ENCODE results near the gene DLG4.
"Not testable (repeated sequence)": the region's sequence is repeated elsewhere in the genome, so short reads cannot be mapped to it uniquely, and the experiment has no call there.

Gene DLG4

DNA sequence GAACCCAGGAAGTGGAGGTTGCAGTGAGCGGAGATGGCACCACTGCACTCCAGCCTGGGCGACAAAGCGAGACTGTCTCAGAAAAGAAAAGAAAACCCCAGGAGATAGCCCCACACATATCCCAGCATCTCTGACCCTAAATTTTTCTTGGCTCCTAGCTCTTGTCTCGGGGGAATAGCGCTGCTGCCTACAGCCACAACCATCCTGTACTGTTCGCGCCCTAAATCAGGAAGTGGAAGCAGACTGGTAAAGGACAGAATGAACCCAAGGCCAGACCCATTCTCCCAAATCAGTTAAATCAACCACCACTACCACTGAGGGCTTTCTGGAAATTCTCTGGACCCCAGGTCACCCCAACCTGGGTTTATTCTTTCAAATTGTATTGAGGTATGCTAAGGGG, 30.2 kb upstream of the DLG4 start:
- peak overlapping the region; percentile 81 for H3K4me3 ChIP-seq
- peaks cover 41% of the 10 kb centered on the region for H3K36me3 ChIP-seq
- peaks cover 35% of the 10 kb centered on the region for H3K4me1 ChIP-seq
- H3K9ac ChIP-seq: peak overlapping the region; percentile 94
- H3K4me2 ChIP-seq: peak overlapping the region; percentile 99
- TF ChIP-seq Cebpa-rat (IDR thresholded peaks at IDR 0.05): no peak
- H3K9me3 ChIP-seq: no peaks in the 10 kb centered on the region
- peak overlapping the region; percentile 90 for H3K27ac ChIP-seq
- no peaks in the 10 kb centered on the region for H3K27me3 ChIP-seq
- H4K20me1 ChIP-seq: peaks cover 53% of the 10 kb centered on the region

DNA sequence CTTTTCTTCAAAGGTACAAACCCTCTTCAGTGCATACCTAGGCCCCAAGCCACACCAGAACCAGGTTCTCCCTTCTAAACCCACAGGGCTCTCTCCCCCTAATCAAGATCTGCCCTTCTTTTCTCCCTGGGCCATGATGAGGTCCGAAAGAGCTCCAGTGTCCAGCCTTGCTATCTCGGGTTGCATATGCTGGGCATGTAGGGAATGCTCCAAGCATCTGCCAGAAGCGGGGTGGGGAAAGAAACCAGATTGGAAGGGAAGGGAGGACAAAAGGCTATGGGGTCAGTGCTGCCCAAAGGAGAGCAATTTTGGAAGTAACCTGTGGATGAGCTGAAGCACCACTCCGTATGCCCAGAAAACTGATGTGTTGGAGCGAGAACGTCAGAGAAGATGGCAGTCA, 29.6 kb upstream of the DLG4 start:
- no peaks in the 10 kb centered on the region for H3K27me3 ChIP-seq
- TF ChIP-seq Cebpa-rat (IDR thresholded peaks at IDR 0.05): no peak
- H3K4me1 ChIP-seq: peaks cover 35% of the 10 kb centered on the region
- H4K20me1 ChIP-seq: peaks cover 53% of the 10 kb centered on the region
- H3K4me2 ChIP-seq: peak overlapping the region; percentile 99
- H3K27ac ChIP-seq: peak overlapping the region; percentile 90
- no peaks in the 10 kb centered on the region for H3K9me3 ChIP-seq
- H3K36me3 ChIP-seq: peaks cover 41% of the 10 kb centered on the region
- H3K9ac ChIP-seq: peak overlapping the region; percentile 94
- H3K4me3 ChIP-seq: peak overlapping the region; percentile 81

DNA sequence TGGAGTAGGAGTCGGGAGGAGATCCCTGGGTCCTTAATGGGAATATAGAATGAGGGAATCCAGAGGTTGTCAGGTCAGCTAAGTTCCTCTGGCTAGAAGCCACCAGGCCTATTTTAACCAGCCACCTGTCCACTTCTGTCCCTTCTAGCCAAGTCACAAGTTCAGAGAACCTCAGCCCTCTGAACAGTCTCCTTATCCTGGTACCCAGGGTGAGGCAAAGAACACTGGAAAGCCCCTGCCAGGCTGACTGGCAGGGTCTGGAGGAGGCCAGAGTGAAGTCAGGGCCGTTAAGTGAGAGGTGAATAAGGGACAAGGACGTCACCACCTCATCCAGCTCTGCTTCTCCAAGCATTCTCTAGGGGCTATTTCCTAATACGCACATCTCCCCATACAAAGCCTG, 29.2 kb upstream of the DLG4 start:
- Histone ChIP-seq H3K4me1 (peaks cover 35% of the 10 kb centered on the region), H3K27ac (peak overlapping the region; percentile 90; the same call in 1 of the 2 replicates), H4K20me1 (peaks cover 53% of the 10 kb centered on the region), H3K4me3 (no peak overlapping the region), H3K27me3 (no peaks in the 10 kb centered on the region), H3K4me2 (peak overlapping the region; percentile 99), H3K9ac (peak overlapping the region; percentile 94), H3K36me3 (peaks cover 41% of the 10 kb centered on the region), H3K9me3 (no peaks in the 10 kb centered on the region)
- no peak for TF ChIP-seq Cebpa-rat (IDR thresholded peaks at IDR 0.05)

DNA sequence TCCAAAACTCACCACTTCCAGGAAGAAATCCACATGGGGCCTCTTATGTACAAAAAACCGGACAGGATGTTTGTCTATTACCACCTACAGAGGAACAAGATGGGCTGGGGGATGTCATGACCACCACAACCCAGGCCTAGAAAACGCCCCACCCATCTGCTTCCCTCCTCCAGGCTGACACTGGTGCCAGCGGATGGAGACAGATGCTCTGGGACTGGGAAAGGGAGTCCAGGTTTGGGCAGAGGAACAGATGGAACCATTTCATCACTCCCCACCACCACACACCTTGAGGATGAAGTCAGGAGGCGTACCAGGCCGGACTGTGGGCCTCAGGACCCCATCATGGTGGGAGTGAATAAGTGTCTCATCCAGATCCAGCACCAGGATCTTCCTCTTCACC, 27.1 kb upstream of the DLG4 start:
- no peaks in the 10 kb centered on the region for H3K27me3 ChIP-seq
- H3K4me2 ChIP-seq: no peak overlapping the region
- no peak overlapping the region for H3K27ac ChIP-seq
- H3K9me3 ChIP-seq: no peaks in the 10 kb centered on the region
- peaks cover 44% of the 10 kb centered on the region for H3K36me3 ChIP-seq
- peaks cover 30% of the 10 kb centered on the region for H3K4me1 ChIP-seq
- H3K9ac ChIP-seq: peak overlapping the region; percentile 16; the same call in 1 of the 2 replicates
- no peak overlapping the region for H3K4me3 ChIP-seq
- peaks cover 53% of the 10 kb centered on the region for H4K20me1 ChIP-seq
- TF ChIP-seq Cebpa-rat (IDR thresholded peaks at IDR 0.05): no peak

DNA sequence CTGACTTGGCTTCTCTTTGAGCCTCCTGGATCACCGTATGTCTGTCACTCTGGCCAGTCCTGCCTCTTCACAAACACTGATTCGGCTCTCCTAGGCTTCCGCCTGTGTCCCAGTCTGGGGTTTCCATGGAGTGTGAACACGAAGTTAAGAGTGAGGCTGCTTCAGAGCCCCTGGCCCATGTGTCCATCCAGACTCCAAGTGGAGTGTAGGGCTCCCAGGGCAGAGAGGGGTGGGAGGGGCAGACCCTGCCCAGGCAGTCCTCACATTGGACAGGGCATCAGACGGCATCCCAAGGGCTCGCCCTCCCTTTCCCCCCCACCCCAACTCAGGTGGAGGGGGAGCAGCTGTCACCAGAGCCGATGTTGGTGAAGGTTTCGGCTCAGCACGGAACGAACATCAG, 24.2 kb upstream of the DLG4 start:
- not testable (repeated sequence) for H3K9me3 ChIP-seq, H3K27ac ChIP-seq

DNA sequence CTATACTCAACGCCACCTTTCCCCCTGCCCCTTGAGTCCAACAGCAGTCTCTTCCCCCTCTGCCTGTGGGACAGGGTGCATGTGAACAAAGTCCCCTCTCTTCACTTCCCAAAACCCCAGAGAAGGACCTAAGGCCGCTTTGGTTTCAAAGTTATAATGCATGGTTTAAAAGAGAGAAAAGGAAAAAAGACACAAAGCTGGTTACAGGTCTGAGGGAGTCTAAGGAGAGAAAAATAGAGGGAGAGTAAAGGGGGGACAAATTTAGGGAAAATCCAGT, 23.8 kb upstream of the DLG4 start:
- Histone ChIP-seq H3K27ac (0 out of 2 replicates have a peak overlapping the region, but pooled peaks have one; percentile 84), H3K9me3 (no peaks in the 10 kb centered on the region), H3K27me3 (no peaks in the 10 kb centered on the region), H3K4me2 (peak overlapping the region; percentile 82), H4K20me1 (peaks cover 32% of the 10 kb centered on the region), H3K36me3 (peaks cover 53% of the 10 kb centered on the region), H3K9ac (peak overlapping the region; percentile 92), H3K4me3 (peak overlapping the region; percentile 92), H3K4me1 (peaks cover 28% of the 10 kb centered on the region)
- TF ChIP-seq Cebpa-rat (IDR thresholded peaks at IDR 0.05): no peak

More for the DNA sequence above, 24.2 kb upstream of the DLG4 start:
- peaks cover 32% of the 10 kb centered on the region for H3K4me1 ChIP-seq
- peaks cover 37% of the 10 kb centered on the region for H4K20me1 ChIP-seq
- H3K9ac ChIP-seq, H3K4me3 ChIP-seq, H3K27me3 ChIP-seq, H3K4me2 ChIP-seq: not testable (repeated sequence)
- peaks cover 55% of the 10 kb centered on the region for H3K36me3 ChIP-seq

DNA sequence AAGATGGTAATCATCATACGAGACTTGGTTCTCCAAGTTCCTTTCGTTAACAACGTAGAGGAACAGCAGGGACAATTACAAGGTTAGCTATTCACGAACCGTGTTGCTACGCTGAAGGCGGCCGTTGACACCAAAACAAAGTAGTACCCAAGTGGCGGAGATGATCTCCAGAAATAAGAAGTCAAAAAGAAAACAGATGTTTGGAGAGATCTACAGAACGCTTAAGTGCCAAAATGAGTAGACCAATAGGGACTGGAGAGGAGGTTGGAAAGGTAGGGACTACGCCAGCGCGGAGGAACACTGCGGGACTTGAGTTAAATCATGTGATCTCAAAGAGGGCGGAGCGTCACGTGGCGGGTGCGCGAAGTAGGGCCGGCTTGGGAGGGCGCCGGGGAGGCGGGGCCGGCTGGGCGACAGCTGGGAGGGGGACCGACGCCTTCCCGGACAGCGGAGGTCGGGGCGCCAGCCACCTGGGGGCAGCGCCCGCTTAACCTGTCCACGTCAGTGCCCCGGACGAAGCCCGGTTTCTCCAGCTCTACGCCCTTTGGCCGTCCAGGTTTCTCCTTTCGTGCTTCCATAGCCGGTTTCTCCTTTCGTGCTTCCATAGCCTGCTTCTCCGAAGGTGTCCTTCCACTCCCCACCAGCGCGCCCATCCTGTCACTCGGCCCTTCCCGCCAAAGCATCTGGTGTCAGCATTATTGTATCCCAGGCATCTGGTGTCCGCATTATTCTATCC, 23.2 kb upstream of the DLG4 start:
- TF ChIP-seq Cebpa-rat (IDR thresholded peaks at IDR 0.05): no peak
- Histone ChIP-seq H4K20me1 (peaks cover 27% of the 10 kb centered on the region), H3K36me3 (peaks cover 53% of the 10 kb centered on the region), H3K27ac (peak overlapping the region; percentile 84), H3K4me1 (peaks cover 25% of the 10 kb centered on the region), H3K4me3 (peak overlapping the region; percentile 92), H3K27me3 (no peaks in the 10 kb centered on the region), H3K9ac (peak overlapping the region; percentile 92), H3K4me2 (peak overlapping the region; percentile 82), H3K9me3 (no peaks in the 10 kb centered on the region)

DNA sequence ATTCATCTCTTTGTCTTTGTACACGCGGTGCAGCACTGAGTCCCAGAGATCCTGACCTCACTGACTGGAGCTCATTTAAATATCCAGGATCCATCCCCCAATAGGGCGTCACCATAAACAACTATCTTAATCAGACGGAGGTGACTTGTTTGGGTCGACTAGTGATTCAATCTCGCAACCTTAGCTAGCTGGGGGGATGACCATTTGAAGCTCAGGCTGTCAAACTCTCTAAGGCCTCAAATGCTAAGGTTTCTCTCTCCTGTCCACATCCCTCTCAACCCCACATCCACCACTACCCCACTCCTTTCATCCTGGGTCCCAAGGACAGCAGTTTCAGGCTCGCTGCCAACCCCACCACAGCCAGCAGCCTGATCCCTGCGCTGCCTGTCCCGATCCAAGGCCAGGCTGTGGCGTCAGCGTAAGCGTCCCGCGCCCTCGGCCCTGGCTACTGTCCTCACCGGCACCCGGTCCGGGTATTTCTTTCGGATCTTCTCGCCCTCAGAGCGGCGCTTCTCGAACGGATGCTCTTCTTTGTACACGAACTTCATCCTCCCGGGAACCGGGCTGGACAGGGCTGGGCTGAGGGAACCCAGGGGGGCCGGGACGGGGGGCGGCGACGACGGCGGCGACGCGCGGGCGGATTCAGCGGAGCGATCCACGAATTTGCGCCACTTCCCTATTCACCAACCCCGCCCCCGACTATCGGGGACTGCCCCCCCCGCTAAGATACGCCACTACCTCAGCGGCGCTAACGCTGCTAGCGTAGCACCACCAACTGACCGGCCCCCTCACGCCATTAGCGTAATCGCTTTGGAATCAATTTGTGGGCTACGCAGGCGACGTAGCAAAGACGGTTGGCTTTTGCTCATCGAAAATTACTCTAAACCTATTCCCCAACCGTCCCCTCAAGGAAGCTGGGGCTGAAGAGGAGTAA, 22.4 kb upstream of the DLG4 start, which contains the start of gene GABARAP:
Gene GABARAP, minus strand, starts transcription at position 667 of the 934 bp plus-strand sequence. Its CDS starts 119 bp downstream, at position 548.
- no peaks in the 10 kb centered on the region for H3K9me3 ChIP-seq
- peaks cover 25% of the 10 kb centered on the region for H4K20me1 ChIP-seq
- no peaks in the 10 kb centered on the region for H3K27me3 ChIP-seq
- H3K4me2 ChIP-seq: peak within 1 kb of the TSS; percentile 82
- H3K4me3 ChIP-seq: peak within 1 kb of the TSS; percentile 92
- peak within 1 kb of the TSS; percentile 84 for H3K27ac ChIP-seq
- H3K9ac ChIP-seq: peak within 1 kb of the TSS; percentile 92
- H3K36me3 ChIP-seq: peaks cover 52% of the 10 kb centered on the region
- H3K4me1 ChIP-seq: peaks cover 31% of the 10 kb centered on the region
- TF ChIP-seq Cebpa-rat (IDR thresholded peaks at IDR 0.05): no peak

DNA sequence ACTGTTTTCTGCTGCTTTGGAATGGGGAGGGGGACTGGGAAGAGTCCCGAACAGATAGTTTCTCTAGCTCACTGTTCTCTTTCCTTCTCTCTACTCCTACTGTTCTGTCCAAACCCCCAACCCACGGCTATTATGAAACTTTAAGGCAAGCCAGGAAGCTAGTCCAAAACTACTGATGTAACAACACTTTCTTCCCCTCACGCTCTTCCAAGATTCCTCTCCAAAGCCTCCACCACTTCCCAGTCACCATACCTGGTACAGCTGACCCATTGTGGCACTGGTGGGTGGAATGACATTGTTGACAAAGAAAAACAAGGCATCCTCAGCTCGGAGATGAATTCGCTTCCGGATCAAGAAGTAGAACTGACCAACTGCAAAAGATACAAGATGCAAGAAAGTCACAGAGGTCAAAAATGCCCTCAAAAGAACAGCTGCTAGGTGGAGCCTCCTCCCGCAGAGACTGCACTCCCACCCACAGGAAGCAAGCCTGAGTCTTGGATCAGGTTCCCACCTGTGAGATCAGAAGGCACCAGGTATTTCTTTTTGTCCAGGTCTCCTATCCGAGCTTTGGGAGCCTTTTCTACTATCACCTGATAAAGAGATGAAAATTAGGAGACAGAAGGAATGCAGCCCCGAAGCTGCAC, 21.6 kb upstream of the DLG4 start:
- no peak for TF ChIP-seq Cebpa-rat (IDR thresholded peaks at IDR 0.05)

More for the DNA sequence above, 21.6 kb upstream of the DLG4 start:
- Histone ChIP-seq H3K4me3 (peak overlapping the region; percentile 92), H3K36me3 (peaks cover 52% of the 10 kb centered on the region), H3K27ac (peak overlapping the region; percentile 84), H3K9ac (peak overlapping the region; percentile 92), H3K9me3 (no peaks in the 10 kb centered on the region), H4K20me1 (peaks cover 25% of the 10 kb centered on the region), H3K4me1 (peaks cover 39% of the 10 kb centered on the region), H3K27me3 (no peaks in the 10 kb centered on the region), H3K4me2 (peak overlapping the region; percentile 82)

Measured in BLaER1 (cell line).